Hematopoietic multipotent progenitor cell treated with erythropoietin and hydrocortisone succinate and interleukin-3 and kit ligand, for 6 days (in vitro differentiated cells): Measurements from ENCODE around the gene TSC2.

Source experiments
- DNase-seq: peaks from one replicate; pipeline ENCODE4 v3.0.0-alpha.2; 2015

Gene TSC2

GRCh38 chr16:2047330-2048115 is at the start of gene TSC2, which contains the start of gene NTHL1:
TSC2 (plus strand) TSS chr16:2047985; CDS start chr16:2048616, 631 bp downstream.
NTHL1 (minus strand) TSS chr16:2047834; CDS start chr16:2047823, 11 bp downstream.
- DNase-seq = peak; percentile 98

- no peak for DNase-seq
These were observed 49.4 kb upstream of the TSC2 start for GRCh38 chr16:1998360-1998835.

DNA sequence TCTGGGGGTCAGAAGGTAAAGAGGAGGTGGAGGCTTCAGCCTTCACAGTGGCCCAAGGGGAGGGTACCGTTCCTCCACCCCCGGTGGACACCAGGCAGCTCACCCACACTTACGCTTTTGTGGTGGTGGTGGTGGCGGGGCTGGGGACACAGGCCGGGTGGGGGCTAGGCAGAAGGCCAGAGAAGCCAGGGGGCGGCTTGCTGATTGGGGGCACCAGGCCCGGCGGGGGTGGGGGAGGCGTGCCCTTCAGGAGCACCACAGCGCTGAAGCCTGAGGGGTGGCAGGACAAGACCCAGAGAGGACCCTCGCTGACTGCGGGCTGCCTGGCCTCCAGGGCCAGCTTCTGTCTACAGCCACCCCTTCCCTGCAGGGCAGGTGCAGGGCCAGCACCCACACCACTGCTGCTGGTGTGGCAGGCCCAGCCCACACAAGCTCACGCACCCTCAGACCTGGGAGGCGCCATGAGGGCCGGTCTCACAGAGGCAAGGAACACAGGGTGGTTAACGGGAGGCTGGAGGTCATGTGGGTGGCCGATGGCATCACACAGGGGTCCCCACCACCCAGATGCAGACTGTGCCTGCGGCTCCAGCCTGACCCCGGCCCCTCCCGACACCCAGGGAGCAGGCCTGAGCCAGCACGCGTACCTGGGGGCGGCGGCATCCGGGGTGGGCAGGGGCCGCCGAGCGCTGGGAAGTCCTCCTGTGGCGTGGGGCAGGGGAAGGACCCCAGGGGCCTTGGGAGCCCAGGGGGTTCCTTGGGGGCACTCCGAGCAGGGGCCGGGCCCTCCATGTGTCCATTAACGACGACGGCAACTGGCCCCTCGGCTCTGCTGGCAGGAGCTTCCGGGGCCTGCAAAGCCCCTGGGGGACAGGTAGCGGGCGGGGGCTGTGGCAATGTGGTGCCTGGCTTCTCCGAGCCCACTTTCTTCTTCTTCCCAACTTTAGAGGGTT is 48.7 kb upstream of the TSC2 start:
- no peak for DNase-seq

GRCh38 chr16:1999866-2000514 is 47.8 kb upstream of the TSC2 start:
- no peak for DNase-seq

GRCh38 chr16:2001035-2001434 is 46.8 kb upstream of the TSC2 start:
- no peak for DNase-seq

DNA sequence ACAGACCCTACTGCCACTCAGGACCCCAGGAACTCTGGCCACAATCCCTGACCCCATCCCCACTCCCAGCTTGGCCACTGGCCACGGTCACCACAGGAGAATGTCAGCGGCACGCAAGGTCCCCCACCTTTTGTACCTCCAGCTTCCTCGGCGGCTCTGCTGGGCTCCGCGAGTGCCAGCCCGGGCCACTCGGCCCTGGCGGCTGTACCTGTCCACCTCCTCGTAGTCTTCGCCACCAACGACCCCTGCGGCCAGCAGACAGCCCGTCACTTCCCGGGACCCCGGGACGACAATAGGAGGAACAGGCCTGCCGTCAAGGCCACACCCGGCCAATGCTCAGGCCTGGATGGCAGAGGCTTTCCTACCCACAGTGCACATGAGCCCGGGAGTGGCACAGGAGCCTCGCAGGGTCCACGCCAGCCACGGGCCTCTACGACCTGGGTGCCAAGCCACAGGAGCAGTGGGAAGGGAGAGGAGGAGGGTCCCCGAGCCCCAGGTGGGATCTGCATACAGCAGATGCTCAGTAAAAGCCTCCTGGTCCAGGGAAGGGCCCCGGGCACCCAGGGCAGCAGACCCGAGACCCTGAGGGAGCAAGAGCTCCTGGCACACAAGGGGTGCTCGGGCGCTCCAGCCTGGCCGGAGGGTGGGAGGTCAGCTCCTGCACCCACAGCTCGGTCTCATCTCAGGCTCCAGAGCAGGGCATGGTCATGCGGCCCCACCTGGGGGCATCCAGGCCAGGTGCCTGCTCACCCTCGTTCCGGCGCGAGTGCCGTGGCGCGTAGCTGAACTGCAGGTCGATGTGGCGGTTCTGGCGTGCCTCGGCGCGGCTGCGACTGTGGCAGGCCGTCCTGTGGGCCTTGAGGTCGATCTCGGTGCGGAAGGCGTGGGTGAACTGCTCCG is 46.1 kb upstream of the TSC2 start:
- DNase-seq = no peak

DNA sequence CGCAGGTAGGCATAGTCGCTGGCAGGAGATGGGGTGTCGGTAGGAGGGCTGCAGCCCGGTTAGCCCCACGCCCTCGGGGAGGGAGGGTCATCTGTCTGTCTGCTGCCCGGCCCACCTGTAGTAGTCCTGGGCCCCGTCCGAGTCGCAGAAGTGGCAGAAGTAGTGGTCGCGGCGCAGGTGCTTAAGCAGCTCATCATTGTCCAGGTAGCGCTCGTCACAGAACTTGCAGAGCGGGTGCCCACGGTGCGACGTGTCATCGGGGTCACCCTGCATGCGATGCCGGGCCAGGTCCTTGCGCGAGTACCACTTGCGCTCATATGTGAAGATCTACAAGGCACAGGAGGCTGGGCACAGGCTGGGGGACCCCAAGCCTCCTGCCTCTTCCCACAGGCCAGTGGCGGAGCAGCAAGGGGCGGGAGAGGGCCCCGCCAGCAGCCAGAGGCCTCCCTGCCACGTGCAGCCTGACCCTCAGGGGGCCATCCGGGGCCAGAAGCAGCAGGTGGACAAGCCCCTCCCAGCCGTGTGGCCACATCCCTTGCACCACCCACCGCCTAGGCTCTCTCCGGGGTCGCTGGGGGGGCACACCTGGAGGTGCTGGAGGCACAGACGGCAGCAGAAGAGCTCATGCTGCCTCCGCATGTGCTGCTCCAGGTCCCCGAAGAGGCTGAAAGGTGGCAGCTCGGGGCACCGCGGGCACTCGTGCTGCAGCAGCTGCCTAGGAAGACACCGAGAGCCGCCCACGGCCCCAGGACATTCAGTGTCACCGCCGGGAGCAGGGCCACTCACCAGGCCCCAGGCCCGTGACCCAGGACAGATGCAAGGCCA is 45.2 kb upstream of the TSC2 start:
- no peak for DNase-seq

GRCh38 chr16:2003231-2003826 is 44.5 kb upstream of the TSC2 start:
- no peak for DNase-seq

DNA sequence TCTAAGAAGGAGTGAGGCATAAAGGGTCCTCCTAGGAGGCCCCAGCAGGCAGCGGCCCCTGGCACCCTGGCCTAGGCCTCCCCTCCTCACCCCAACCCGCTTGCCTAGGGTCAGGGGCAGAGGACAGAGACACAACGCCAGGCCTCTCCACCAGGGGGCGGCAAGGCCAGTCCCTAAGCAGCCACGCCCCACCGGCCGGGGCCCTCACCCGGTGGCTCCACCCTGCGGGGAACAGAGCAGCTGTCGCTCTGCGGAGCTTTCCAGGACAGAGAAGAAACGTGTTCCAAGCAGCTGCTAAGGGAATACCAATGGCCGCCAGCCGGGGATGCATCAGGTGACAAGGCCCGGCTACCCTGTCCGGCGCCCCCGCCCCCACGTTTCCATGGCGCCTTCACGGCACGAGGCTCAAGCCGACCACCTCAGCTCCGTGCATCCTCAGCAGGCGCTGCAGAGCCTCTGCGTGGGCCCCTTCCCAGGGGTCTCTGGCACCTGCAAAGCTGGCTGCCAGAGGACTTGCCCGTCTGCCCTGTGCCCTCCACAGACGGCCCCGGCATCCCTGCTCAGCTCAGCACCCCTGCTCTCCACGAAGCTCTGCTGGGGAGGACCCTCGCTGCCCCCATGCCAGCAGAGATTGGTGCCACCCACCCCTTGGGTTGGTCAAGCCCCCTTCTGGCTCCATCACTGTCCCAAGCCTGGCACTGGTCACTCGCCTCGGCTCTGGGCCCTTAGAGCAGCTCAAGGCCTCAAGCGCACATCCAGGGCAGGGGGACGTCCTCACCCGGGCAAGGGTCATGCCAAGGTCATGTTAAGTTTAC is 43.8 kb upstream of the TSC2 start:
- peak; percentile 98 for DNase-seq

DNA sequence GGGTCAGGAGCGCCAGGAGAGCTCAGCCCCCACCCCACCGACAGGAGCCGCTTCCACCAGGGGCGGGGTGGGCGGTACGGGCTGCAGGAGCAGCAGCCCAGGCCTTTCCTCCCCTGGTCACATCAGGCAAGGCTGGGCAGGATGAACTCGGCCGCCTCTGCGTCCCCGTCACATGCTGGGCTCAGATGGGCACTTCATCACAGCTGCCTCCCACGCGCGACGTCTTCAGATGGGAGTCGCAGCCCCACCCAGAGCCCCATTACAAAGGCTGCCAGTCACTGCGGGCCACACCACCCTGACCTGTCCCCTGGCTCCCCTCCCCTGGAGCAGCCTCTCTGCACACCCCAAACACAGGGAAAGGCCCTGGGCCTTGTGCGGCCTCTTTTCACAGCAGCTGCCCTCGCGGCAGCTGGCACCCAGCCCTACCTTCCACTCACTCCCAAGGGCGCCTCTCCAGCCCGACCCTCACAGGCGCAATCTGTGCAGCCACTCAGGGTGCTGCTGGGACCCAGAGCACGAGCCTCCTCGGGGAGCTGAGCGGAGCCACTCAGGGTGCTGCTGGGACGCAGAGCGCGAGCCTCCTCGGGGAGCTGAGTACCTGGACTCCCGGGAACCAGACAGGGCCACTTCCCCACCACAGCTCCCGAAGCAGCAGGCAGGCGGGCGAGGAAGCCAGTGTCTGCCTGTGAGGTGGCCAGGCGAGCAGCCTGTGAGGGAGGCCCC is 42.8 kb upstream of the TSC2 start:
- no peak for DNase-seq

GRCh38 chr16:2005646-2006045 is 42.1 kb upstream of the TSC2 start:
- peak; percentile 87 for DNase-seq

DNA sequence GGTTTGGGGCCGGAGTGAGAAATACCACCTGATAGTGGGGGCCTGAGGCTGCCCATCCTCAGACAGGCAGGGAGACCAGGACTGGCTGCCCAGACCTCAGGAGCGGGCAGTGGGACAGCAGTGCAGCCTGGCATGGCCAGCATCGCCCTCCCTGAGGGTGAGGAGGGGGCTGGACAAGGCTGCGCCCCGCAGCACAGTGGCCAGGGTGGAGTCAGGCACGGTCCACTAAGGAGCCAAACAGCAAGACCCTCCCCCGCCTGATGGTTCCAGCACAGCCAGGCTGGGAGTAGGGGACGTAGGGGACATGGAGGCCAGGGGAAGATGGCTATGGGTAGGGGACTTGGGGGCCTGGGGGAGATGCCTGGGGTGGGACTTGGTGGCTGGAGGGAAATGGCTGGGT is 41.5 kb upstream of the TSC2 start:
- DNase-seq = no peak

- DNase-seq = no peak
These were observed 40.5 kb upstream of the TSC2 start for GRCh38 chr16:2007081-2007836.

DNA sequence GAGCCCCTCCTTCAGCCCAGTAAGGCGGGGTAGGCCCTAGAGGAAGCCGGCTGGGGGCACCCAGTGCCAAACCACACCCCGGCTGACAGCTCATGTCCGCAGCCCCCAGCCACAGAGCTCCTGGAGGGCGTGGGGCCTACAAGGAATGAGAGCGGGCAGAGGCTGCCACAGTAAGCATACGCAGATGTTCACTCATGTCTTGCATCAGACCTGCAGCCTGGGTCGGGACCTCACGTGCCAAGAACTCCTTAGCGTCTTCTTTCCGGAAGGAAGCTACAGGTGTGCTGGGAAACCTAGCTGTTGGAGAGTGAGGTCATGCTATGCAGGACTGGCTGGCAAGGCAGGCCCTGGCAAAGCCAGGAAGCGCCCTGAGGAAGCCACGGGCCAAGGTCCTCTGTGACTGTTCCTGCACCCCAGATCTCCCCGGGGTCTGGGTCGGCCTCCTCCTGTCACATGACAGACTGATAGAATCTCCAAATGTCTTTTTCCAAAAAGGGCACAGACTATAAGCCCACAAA is 39.7 kb upstream of the TSC2 start:
- DNase-seq = peak; percentile 85

GRCh38 chr16:2008631-2009163 is 39.1 kb upstream of the TSC2 start:
- DNase-seq = peak; percentile 56

- no peak for DNase-seq
These were observed 38.5 kb upstream of the TSC2 start for GRCh38 chr16:2009164-2009711.

GRCh38 chr16:2009791-2010510 is 37.8 kb upstream of the TSC2 start, which contains the start of gene ZNF598:
ZNF598 (minus strand) TSS chr16:2009821.
- peak; percentile 90 for DNase-seq
